Lung (tissue), 12 donors: ENCODE results near the gene SYTL2. TPM values are rescaled to one million over a fixed set of nuclear protein-coding genes. Genes with fewer than 3 reads are reported as not detected.
A peak's percentile ranks its signal among the peaks of the same experiment; 100 is the strongest.
"Not testable (repeated sequence)": the region's sequence is repeated elsewhere in the genome, so short reads cannot be mapped to it uniquely, and the experiment has no call there.

ENCODE experiments used
- ATAC-seq: fragments of 200-7000 bp; cut with Tn5 transposase; one replicate; pipeline ENCODE4 v1.9.1; 2020; ENCODE audit warnings: moderate number of reproducible peaks; ENCODE audit not compliant: insufficient read depth, low FRiP score
- DNase-seq, 3 donors: peaks; one replicate each; pipeline ENCODE4 v3.0.0-alpha.2; 2013 to 2017
- H3K27ac ChIP-seq, 2 donors: one replicate each; pipeline ENCODE4 v1.5.1; 2013; ENCODE audit warnings: mild to moderate bottlenecking in 2 of 2, moderate library complexity in 2 of 2, control low read depth in 1 of 2, inconsistent platforms in 1 of 2, low read depth in 1 of 2, low read length in 1 of 2
- H3K27me3 ChIP-seq, 3 donors: one replicate each; pipeline ENCODE4 v1.5.1; 2013; ENCODE audit warnings: low read length in 2 of 3; ENCODE audit not compliant: control insufficient read depth in 3 of 3, insufficient read depth in 3 of 3
- H3K36me3 ChIP-seq, 4 donors: one replicate each; pipeline ENCODE4 v1.5.1; 2013; ENCODE audit warnings: low read length in 4 of 4, mild to moderate bottlenecking in 1 of 4, moderate library complexity in 1 of 4; ENCODE audit not compliant: control insufficient read depth in 4 of 4, insufficient read depth in 4 of 4
- H3K4me1 ChIP-seq, 5 donors: one replicate each; pipeline ENCODE4 v1.5.1; 2013; ENCODE audit warnings: low read length in 5 of 5, mild to moderate bottlenecking in 2 of 5, moderate library complexity in 1 of 5; ENCODE audit not compliant: control insufficient read depth in 5 of 5, insufficient read depth in 5 of 5
- H3K4me3 ChIP-seq: one replicate; pipeline ENCODE4 v1.5.1; 2013; ENCODE audit warnings: mild to moderate bottlenecking, control low read depth, moderate library complexity
- H3K9ac ChIP-seq, 2 donors: one replicate each; pipeline ENCODE4 v1.5.1; 2013; ENCODE audit warnings: low read length in 2 of 2, control low read depth in 1 of 2; ENCODE audit not compliant: insufficient read depth in 1 of 2
- H3K9me3 ChIP-seq, 4 donors: one replicate each; pipeline ENCODE4 v1.5.1; 2013; ENCODE audit warnings: low read length in 3 of 4, mild to moderate bottlenecking in 1 of 4, moderate library complexity in 1 of 4; ENCODE audit not compliant: control insufficient read depth in 4 of 4, insufficient read depth in 3 of 4
- CTCF ChIP-seq: IDR thresholded peaks from 2 replicates; pipeline ENCODE4 v1.5.1; 2012; ENCODE audit warnings: mild to moderate bottlenecking; ENCODE audit errors: control extremely low read depth, extremely low read depth
- WGBS, 2 donors: extraction: QIAGEN DNeasy Blood & Tissue Kit; methylation state at CpG; one replicate each; pipeline ENCODE4 v1.1.7; 2013; 5-methylcytosine and 5-hydroxymethylcytosine counted together
- polyA plus RNA-seq, 2 donors: library from polyadenylated mRNA; stranded (reverse); fragments of 200-250 nt; gene quantifications; one replicate each; pipeline ENCODE4 v1.2.1, GENCODE V29; 2013
- total RNA-seq, 2 donors: library from RNA; depleted of rRNA in 1 of 2; stranded (reverse); fragments of >200 nt in 1 of 2; gene quantifications; one replicate each; pipeline ENCODE4 v1.2.1, GENCODE V29; 2014 to 2021
- donor health status: control.
- donor health status: control.
- donor health status: Bipolar disorder and iron deficiency.
- donor health status: healthy.
- donor health status: DM: yes; HTN: yes; CAD: no.

Gene SYTL2
- total and polyA plus RNA-seq, 4 donors = 6.7 to 39.0 (median 16.5) TPM

- H3K9ac ChIP-seq = no peak overlapping the region
- DNase-seq (no peak), ATAC-seq (no peak)
- WGBS, 2 donors = 89 to 93% methylated on average over 3 of the region's 3 CpGs
- H3K36me3 ChIP-seq = no peaks in the 10 kb centered on the region
- H3K4me1 ChIP-seq = peaks cover 0 to 2% (median 0%) of the 10 kb centered on the region in 5 donors
- TF ChIP-seq CTCF = no peak
- no peak overlapping the region for H3K4me3 ChIP-seq
- H3K9me3 ChIP-seq = peaks cover 0 to 4% (median 0%) of the 10 kb centered on the region in 4 donors
- no peaks in the 10 kb centered on the region for H3K27me3 ChIP-seq
- H3K27ac ChIP-seq = no peak overlapping the region
Observed at GRCh38 chr11:85779956-85780640, 30.8 kb downstream of the SYTL2 start.

GRCh38 chr11:85777603-85777972 is 33.4 kb downstream of the SYTL2 start:
- H3K4me3 ChIP-seq, H3K27me3 ChIP-seq, H3K36me3 ChIP-seq, H3K9me3 ChIP-seq, H3K27ac ChIP-seq, H3K4me1 ChIP-seq, DNase-seq, ATAC-seq, H3K9ac ChIP-seq: not testable (repeated sequence)
- WGBS, 2 donors = 74 to 81% methylated on average over 2 to 3 of the region's 3 CpGs

- Histone ChIP-seq H3K9me3 (peaks cover 0 to 2% (median 0%) of the 10 kb centered on the region in 4 donors), H3K36me3 (no peaks in the 10 kb centered on the region), H3K27ac (no peak overlapping the region), H3K4me1 (peaks cover 0 to 9% (median 2%) of the 10 kb centered on the region in 5 donors), H3K9ac (no peak overlapping the region), H3K27me3 (no peaks in the 10 kb centered on the region), H3K4me3 (no peak overlapping the region)
- DNase-seq (peak in 1 of 3 donors; percentile 25), ATAC-seq (no peak)
- TF ChIP-seq CTCF = no peak
- WGBS, 2 donors = 50 to 78% methylated on average over 1 of the region's 1 CpG
Observed at GRCh38 chr11:85776951-85777602, 33.9 kb downstream of the SYTL2 start.

GRCh38 chr11:85774256-85775101 is 36.5 kb downstream of the SYTL2 start:
- Histone ChIP-seq H3K27me3 (no peaks in the 10 kb centered on the region), H3K9me3 (peaks cover 0 to 3% (median under 1%) of the 10 kb centered on the region in 4 donors), H3K27ac (no peak overlapping the region), H3K4me1 (peaks cover 0 to 9% (median 2%) of the 10 kb centered on the region in 5 donors), H3K36me3 (no peaks in the 10 kb centered on the region), H3K4me3 (no peak overlapping the region), H3K9ac (no peak overlapping the region)
- ATAC-seq (no peak), DNase-seq (no peak)
- TF ChIP-seq CTCF = no peak
- WGBS, 2 donors = 62 to 63% methylated on average over 4 of the region's 4 CpGs
